Left renal cortex interstitium (tissue), 4 donors: ENCODE results near the gene TUBGCP5. TPM values are rescaled to one million over a fixed set of nuclear protein-coding genes. Genes with fewer than 3 reads are reported as not detected.
"Not testable (repeated sequence)": the region's sequence is repeated elsewhere in the genome, so short reads cannot be mapped to it uniquely, and the experiment has no call there.

ENCODE experiments used
- DNase-seq, 4 donors: peaks; one replicate each; pipeline ENCODE4 v3.0.0-alpha.2; 2013; ENCODE audit warnings: low read depth in 4 of 4, low spot score in 2 of 4, missing footprints in 1 of 4
- polyA plus RNA-seq, 4 donors: library from polyadenylated mRNA; unstranded; fragments of 120-200 nt; gene quantifications; one replicate each; pipeline ENCODE4 v1.2.1, GENCODE V29; 2013; ENCODE audit not compliant: insufficient read length in 4 of 4

The TUBGCP5 gene
- polyA plus RNA-seq: 10 to 100 TPM; 20.3 to 35.2 (median 28.5) TPM

DNA sequence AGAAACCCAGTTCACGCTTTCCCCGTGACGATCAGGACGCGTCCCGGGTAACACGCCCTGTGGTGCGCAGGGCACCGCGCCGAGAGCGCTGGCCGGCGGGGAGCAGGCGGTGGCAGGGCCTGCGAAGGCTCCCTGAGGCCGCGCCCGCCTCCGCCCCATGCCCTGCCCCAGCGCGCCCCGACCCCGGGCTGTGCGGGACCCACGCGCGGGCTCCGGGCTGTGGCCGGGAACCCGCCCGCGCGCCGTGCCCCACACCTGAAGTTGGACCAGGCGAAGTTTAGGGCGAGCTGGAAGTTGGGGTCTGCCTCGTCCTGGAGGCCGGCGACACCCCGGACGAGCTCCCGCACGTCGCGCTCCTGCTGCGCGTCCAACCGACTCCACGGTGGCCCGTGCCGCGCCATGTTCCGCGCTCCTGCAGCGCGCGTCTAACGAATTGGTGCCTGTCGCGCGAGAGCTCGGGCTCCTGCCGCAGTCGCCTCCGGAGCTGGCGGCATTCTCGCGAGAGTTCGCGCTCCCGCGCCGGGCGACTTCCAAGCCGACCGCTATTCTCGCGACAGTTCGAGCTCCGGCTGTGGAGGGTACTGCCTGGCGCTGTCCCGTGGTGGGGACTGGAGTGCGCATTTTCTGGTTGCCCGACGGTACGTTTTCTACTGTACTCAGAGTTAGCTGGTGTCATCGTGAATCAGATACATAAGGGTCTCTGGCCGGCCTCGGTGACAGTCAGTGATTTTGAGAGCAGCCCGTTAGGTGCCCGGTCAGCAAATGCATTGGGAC lies at the start of gene TUBGCP5:
TSS of gene TUBGCP5 (minus strand) at position 427 of the 774 bp plus-strand sequence. CDS start at position 401, 26 bp downstream.
- peak; percentile 75 to 97 (median 95) for DNase-seq

DNA sequence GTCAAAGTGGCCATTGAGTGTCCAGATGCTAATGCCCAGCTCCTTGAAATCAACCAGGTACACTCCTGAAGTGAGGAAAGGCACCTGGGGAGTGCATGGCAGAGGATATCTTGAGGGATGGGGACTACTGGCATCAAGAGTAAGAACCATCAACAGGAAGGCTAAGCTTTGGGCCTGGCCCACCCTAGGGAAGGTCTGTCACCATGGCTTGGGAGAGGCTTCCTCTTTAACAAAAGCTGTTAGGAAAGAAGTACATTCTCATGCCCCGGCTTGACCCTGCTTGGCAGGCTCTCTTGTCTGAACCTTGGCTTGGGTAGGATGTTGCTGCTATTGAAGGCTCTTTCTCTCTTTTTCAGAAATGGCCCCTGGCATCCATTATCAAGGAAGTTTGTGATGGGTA lies 43.7 kb upstream of the TUBGCP5 start:
- no peak for DNase-seq

DNA sequence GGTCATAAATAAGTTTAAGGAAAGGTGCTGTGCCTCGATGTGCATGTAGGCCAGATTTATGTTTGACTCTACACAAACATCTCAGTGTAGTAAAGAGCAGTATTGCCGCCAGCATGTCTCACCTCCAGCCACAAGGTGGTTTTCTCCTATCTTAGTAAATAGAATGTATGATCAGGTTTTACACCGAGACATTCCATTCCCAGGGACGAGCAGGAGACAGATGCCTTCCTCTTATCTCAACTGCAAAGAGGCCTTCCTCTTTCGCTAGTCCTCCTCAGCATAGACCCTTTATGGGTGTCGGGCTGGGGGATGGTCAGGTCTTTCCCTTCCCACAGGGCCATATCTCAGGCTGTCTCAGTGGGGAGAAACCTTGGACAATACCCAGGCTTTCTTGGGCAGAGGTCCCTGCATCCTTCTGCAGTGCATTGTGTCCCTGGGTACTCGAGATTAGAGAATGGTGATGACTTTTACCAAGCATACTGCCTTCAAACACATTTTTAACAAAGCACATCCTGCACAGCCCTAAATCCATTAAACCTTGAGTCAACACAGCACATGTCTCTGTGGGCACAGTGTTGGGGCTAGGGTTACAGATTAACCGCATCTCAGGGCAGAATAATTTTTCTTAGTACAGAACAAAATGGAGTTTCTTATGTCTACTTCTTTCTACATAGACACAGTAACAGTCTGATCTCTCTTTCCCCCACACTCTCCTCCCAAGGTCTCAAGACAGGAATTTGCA lies 42.8 kb upstream of the TUBGCP5 start:
- not testable (repeated sequence) for DNase-seq

DNA sequence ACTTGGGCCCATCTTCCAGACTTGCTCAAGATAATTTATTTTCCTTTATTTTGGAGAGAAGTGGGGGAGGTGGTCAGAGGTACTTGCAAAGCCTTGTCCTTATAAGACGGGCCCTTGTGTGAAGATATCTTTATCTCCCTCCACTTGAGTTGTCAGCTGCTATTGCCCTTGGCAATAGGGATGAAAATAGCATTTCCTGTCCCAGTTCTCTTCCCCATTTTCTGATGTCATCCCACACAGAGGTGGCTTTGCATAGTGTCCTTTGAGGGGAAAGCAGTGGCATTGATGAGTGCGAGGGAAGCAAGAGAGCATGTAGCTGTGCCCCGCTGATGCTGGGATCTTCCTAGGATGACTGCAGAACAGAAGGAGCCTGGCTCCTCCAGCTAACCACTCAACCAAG lies 41.9 kb upstream of the TUBGCP5 start:
- no peak for DNase-seq

DNA sequence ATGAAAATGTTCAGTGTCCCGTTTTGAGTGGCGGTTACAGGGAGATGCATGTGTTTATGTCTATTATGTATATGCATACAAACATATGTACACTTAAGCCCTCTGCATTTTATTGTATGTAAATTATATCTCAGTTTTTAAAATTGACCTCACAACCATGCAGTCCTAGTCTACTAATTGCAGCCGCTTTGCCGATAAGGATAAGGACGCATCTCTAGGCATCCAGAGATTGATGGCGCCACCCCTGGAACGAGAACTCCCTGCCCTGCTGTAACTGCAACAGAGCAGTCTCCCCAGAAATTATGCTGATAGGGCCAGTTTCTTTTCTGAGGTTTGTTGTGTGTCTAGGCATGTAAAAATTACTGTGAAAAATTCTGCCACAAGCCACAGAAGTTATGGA lies 40.4 kb upstream of the TUBGCP5 start:
- no peak for DNase-seq

DNA sequence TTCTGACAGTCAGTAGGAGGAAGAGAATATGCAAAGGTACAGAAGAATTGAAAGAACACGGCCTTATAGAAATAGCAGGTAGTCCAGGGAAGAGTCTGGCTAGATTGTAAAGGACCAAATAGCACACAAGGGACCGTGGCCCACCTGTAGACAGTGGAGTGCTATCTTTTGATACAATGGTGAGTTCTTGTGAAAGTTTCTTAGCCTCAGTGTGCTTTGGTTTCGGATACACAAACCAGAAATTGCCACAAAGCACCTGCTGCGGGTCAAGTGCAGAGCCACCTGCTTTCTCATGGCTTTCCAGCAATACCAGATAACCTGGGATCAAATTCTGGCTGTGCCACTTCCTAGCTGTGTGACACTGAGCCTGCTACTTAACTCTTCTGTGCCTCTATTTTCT lies 36.6 kb upstream of the TUBGCP5 start:
- DNase-seq: no peak

DNA sequence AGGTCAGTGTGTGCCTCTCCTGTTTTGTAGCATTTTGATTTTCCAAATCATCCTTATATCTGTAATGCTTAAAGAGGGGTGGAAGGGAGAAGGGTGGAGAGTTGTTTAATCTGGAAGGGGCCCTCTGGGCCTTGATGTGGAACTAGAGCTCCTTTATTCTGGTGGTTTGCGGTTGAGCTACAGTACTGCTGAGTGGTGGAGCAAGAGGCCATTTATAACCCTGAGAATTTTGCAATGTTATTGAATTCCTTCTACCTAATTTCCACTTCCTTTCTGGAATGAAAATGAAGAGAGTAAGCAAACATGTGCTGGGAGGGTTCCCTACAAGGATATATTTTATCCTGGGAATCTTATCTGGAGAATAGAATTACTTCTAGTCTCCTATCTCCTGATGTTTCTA lies 35.3 kb upstream of the TUBGCP5 start:
- DNase-seq: no peak

DNA sequence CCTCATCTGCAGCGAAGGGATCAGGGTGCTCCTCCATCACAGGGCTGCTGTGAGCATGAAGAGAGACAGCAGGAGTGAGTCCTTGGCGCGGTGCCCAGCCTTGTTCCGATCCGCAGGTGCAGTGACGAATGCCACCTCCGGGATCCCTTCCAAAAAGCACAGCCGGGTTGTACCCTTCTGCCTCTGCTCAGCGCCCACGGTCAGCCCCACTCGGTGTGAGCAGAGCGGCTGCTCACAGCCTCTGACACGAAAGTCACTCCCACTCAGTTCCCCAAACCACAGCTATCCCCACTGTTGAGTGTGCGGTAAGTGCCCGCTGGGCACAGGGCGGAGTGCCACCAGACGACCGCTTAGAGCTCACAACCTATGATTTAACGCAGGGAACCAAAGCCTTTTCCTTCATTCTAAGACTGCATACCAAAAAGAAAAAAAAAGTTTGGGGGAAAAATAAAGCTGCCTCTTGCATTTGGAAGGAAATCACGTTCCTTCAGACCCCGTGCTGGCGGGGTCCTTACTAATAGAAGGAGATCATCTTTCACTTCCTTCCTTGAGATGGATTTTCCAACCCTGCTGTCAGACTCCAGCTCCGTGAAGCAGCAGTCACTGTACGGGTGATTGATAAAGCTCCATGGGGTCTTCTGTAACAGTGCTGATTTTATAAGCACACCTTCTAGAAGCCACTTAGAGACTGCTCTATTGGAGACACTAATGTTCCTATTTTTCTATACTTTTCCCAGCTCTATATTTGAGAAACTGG lies 34.7 kb upstream of the TUBGCP5 start:
- DNase-seq: no peak

DNA sequence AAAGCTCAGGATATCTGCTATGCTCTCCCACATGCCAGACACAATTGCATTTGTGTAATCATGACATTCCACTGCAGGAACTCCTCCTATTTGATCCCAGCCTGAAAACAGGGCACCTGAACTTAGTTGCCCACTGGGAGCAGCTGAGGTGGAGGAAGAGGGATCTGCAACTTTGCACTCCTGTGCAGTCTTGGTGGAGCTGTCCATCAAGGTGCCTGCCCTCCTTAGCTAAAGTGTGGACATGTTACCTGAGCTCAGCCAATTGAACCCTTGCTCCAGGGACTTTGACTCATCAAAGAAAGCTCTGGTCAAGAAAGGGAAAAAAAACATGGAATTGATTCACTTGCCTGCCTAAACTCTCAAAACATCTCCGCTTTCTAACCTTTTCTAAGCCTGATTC lies 33.3 kb upstream of the TUBGCP5 start:
- no peak for DNase-seq

DNA sequence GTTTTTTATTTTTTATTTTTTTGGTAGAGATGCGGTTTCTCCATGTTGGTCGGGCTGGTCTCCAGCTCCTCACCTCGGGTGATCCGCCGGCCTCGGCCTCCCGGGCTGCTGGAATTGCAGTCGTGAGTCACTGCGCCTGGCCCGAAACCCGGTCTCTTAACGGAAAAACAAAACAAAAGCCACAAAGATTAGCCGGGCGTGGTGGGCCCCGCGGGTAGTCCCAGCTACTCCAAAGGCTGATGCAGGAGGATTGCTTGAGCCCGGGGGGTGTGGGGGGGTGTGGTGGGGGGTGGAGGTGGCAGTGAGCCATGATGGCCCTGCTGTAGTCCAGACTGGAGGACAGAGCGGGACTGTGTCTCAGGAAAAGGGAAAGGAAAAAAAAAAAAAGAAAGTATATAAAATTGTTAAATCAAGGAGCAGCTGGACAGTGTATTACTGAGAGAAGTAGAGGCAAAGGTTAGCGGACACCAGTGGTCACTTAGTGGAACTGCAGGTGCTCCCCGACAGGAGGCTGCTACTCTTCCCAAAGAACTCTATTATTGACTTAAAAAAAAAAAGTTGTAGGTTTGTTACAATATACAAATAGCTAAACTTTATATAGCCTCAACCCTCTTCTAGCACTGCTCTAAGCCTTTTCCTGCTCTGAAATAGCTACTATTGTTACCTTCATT lies 30.3 kb upstream of the TUBGCP5 start:
- no peak for DNase-seq

DNA sequence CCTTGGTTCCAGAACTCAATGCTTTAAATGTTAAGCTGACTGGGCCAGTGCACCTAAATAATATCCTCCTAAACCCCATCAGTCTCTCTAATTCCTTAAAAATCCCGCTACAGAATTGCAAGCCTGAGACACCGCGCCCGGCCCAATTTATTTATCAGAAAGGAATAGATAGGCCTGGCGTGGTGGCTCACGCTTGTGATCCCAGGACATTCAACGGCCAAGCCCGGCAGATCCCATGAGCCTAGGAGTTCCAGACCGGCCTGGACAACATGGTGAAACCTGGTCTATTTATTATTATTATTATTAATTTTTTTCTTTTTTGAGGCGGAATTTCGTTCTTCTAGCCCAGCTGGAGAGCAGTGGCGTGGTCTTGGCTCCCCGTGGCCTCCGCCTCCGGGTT lies 28.0 kb upstream of the TUBGCP5 start:
- no peak for DNase-seq

DNA sequence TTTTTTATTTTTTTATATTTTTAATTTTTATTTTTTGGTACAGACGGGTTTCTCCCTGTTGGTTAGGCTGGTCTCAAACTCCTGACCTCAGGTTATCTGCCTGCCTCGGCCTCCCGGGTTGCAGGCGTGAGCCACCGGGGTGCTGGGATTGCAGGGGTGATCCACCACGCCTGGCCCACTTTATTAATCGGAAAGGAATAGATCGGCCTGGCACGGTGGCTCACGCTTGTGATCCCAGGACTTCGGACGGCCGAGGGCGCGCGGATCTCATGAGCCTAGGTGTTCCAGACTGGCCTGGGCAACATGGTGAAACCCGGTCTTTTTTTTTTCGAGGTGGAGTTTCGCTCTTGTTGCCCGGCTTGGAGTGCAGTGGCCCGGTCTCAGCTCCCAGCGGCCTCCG lies 26.5 kb upstream of the TUBGCP5 start:
- DNase-seq: no peak

DNA sequence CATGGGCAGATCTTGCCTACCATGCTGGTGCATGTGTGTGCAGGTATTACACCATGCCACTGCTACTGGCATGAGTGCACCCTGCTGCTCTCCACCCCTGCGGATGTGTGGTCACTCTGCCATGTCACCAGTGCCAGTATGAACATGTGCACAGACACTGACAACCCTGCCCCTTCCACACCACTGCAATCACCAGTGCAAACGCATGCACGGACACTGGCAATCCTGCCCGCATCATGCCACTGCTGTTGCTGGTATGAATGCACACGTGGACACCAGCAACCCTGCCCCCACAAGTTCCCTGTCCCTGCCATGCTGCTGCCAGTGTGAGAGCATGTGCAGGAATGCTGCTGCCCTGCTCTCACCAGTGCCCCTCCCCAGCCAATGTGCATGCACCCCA lies 24.8 kb upstream of the TUBGCP5 start:
- no peak for DNase-seq

DNA sequence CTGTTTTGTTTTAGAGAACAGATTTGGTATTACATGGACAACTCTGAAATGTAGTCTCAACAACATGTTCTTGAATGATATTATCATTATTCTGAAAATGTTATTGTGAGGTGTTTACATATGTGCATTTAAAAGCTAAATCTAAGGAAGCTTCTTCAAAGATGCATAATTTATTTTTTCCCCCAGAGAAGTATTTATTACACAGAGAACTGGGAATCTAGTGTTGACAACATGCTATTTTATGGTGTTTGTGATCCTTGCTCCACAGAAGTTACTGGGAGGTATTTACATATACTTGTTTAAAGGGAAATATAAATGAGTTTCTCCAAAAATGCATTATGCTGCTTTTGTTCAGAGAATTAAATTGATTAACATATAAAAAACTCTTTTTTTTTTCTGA lies 18.3 kb upstream of the TUBGCP5 start:
- no peak for DNase-seq

DNA sequence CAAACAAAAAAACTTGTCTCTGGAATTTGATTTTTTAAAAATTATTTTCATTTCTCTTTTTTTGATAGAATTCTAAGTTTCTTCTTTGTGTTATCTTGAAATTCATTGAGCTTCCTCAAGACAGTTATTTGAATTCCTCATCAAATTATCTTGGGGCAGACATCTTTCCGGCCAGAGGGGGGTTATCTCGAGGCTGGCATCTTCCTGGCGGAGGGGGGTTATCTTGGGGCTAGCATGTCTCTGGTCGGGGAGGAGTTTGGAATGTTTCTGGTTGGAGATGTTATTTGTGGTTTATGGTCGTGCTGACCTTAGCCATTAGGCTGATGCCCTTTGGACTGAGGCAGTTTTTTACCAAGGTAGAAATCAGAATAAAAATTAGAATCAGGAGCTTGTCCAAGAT lies 15.9 kb upstream of the TUBGCP5 start:
- no peak for DNase-seq

DNA sequence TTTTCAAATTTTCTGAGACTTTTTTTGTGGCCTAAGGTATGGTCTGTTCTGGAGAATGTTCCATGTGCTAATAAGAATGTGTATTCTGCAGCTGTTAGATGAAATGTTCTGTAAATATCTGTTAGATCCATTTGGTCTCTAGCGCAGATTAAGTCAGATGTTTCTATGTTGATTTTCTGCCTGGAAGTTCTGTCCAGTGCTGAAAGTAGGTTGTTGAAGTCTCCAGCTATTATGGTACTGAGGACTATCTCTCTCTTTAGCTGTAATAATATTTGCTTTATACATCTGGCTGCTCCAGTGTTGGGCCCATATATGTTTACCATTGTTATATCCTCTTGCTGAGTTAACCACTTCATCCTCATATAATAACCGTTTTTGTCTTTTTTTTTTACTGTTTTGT lies 13.2 kb upstream of the TUBGCP5 start:
- DNase-seq: no peak

DNA sequence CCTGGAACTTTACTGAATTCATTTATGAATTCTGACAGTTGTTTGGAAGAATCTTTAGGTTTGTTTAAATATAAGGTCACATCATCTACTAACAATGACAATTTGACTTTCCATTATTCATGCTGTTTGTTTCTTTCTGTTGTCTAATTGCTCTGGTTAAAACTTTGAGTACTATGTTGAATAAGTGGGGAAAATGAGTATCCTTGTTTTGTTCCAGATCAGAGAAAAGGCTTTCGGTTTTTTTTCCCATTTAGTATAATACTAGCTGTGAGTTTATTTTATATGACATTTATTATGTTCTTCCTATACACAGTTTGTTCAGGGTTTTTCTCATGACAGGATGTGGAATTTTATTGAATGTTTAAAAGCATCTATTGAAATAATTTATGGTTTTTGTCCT lies 11.3 kb upstream of the TUBGCP5 start:
- DNase-seq: no peak

DNA sequence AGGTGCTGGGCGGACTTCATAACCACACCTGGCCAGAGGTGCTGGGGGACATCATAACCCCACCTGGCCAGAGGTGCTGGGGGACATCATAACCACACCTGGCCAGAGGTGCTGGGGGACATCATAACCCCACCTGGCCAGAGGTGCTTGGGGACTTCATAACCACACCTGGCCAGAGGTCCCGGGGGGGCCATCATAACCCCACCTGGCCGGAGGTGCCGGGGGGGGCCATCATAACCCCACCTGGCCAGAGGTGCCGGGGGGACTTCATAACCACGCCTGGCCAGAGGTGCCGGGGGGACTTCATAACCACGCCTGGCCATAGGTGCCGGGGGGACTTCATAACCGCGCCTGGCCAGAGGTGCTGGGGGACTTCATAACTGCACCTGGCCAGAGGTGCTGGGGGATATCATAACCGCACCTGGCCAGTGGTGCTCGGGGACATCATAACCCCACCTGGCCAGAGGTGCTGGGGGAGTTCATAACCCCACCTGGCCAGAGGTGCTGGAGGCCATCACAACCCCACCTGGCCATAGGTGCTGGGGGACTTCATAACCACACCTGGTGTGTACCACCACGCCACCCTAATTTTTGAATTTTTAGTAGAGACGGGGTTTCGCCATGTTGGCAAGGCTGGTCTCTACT lies 10.7 kb upstream of the TUBGCP5 start:
- no peak for DNase-seq

DNA sequence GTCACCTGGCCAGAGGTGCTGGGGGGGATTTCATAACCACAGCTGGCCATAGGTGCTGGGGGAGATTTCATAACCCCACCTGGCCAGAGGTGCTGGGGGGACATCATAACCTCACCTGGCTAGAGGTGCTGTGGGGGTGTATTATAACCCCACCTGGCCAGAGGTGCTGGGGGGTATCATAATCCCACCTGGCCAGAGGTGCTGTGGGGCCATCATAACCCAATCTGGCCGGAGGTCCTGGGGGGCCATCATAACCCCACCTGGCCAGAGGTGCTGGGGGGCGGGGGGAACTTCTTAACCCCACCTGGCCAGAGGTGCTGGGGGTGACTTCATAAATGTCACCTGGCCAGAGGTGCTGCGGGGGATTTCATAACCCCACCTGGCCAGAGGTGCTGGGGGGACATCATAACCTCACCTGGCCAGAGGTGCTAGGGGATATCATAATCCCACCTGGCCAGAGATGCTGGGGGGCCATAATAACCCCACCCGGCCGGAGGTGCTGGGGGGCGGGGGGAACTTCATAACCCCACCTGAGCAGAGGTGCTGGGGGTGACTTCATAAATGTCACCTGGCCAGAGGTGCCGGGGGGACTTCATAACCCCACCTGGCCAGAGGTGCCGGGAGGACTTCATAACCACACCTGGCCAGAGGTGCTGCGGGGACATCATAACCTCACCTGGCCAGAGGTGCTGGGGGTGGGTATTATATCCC lies 9.4 kb upstream of the TUBGCP5 start:
- not testable (repeated sequence) for DNase-seq

DNA sequence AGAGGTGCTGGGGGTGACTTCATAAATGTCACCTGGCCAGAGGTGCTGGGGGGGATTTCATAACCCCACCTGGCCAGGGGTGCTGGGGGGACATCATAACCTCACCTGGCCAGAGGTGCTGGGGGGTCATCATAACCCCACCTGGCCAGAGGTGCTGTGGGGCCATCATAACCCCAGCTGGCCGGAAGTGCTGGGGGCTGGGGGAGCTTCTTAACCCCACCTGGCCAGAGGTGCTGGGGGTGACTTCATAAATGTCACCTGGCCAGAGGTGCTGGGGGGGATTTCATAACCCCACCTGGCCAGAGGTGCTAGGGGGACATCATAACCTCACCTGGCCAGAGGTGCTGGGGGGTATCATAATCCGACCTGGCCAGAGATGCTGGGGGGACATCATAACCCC lies 4.6 kb upstream of the TUBGCP5 start:
- DNase-seq: not testable (repeated sequence)
